ENCODE data around the gene M1AP.

M1AP gene

DNA sequence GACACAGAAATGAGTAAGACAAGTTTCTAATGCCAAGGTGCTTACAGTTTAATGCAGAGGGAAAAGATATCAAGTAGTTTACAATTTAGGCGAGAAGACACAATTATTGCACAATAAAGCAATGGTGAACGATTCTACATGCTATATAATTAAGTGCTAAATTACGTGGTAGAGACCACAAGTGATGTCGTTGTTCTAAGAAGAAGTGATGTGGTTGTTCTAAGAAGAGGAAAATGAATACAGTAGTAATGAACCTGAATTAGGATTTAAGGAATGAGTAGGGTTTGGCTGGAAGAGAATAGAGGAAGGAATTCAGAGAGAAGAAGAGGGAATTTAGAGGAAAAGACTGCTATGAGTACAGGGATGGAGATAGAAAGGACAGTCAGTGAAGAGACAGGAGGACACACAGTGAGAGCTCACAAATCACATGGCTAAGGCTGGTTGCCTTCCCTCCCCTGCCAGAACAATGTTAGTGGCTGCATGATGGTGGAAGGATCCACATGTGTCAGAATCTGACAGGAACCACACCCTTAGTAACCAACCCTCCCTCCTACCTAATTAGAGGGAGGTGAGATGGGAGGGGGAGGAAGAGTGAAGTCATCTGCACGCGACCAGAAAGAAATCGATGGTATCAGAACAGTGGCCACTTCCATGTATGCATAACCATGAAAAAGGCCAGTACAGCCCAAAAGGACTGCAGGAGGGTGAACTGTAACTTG lies 44.7 kb downstream of the M1AP start:
- DNase-seq (ENCODE audit: insufficient read length, low spot score) (no peak), FAIRE-seq (no peak)
- TF ChIP-seq PAX5 (IDR thresholded peaks at IDR 0.05; ENCODE audit: insufficient read depth, low read length, severe bottlenecking) (no peak), POLR2AphosphoS5 (IDR thresholded peaks at IDR 0.05; ENCODE audit: low read depth, low read length) (no peak), POU2F2 (IDR thresholded peaks at IDR 0.05; ENCODE audit: low read depth, low read length) (no peak), SPI1 (IDR thresholded peaks at IDR 0.05; ENCODE audit: low read depth, low read length) (no peak), TAF1 (IDR thresholded peaks at IDR 0.05; ENCODE audit: low read depth, low read length) (no peak), POLR2A (IDR thresholded peaks at IDR 0.05; ENCODE audit: low read depth, low read length) (no peak)

DNA sequence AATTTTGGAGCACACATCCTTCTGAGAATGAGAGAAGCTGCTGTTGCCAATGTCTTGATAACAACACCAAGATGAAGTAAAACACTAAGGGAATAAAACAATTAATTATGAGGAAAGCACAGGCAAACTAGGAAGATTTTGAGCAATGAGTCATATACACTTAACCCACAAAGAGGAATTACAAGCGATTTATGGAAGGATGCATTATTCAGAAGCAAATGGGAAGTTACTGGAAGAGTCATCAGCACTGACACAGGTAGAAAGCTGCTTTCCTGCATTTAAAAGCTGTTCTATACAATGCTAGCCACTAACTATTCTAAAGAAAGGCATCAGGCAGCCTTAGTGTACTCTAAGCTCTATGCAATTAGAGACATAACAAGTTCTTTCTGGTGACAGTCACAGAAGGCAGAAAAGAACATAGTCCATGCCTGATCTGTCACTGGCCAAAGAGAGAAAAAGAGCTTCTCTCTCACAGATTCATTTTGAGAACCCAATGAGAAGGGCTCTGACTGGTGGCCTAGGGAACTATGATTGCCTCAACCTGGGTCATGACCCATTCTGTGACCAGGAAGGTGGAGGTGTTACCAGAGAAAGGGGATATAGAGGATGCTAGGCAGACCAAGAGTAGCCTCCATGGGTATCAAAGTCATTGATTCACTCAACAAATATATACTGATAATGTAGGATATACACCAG lies 45.4 kb downstream of the M1AP start:
- DNase-seq (ENCODE audit: insufficient read length, low spot score) (no peak), FAIRE-seq (no peak)
- no peak for TF ChIP-seq POLR2AphosphoS5 (IDR thresholded peaks at IDR 0.05; ENCODE audit: low read depth, low read length)
- TF ChIP-seq POLR2A (IDR thresholded peaks at IDR 0.05; ENCODE audit: low read depth, low read length): no peak
- TF ChIP-seq TAF1 (IDR thresholded peaks at IDR 0.05; ENCODE audit: low read depth, low read length): no peak
- TF ChIP-seq POU2F2 (IDR thresholded peaks at IDR 0.05; ENCODE audit: low read depth, low read length): no peak
- no peak for TF ChIP-seq PAX5 (IDR thresholded peaks at IDR 0.05; ENCODE audit: insufficient read depth, low read length, severe bottlenecking)
- TF ChIP-seq SPI1 (IDR thresholded peaks at IDR 0.05; ENCODE audit: low read depth, low read length): no peak

DNA sequence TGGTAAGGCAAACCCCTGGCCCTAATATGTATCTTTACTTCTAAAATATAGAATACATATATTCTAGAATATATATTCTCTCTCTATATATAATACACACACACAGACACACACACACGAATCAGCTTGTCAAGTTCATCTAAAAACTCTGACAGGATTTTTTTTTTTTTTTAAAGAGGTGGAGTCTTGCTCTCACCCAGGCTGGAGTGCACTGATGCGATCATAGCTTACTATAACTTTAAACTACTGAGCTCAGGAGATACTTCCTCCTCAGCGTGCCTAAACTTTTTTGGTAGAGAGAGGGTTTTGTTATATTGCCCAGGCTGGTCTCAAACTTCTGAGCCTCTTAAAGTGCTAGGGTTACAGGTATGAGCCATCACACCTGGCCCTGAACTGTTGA lies 48.5 kb downstream of the M1AP start:
- TF ChIP-seq POLR2A (IDR thresholded peaks at IDR 0.05; ENCODE audit: low read depth, low read length): no peak
- TF ChIP-seq POU2F2 (IDR thresholded peaks at IDR 0.05; ENCODE audit: low read depth, low read length): no peak
- no peak for FAIRE-seq

DNA sequence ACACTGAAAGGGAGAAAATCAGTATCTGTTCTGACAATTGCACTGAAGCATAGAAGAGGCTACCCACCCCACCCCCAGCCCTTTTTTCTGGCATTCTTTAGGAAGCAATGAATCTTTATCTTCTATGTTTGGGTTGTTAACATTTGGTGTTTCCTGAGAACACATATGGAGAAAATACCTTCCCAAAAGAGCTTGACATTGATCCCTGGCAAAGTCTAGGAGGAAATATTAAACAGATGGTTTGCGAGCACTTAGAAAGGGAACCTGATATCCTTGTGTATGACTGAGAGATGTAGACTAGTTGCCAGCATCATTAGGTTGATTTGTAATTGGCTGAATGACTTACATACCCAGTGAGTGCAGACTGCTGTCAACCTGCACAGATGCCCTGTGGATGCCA lies 50.7 kb downstream of the M1AP start:
- DNase-seq (ENCODE audit: insufficient read length, low spot score): no peak
- no peak for FAIRE-seq
- TF ChIP-seq TAF1 (IDR thresholded peaks at IDR 0.05; ENCODE audit: low read depth, low read length): no peak
- TF ChIP-seq POLR2AphosphoS5 (IDR thresholded peaks at IDR 0.05; ENCODE audit: low read depth, low read length): no peak
- TF ChIP-seq POU2F2 (IDR thresholded peaks at IDR 0.05; ENCODE audit: low read depth, low read length): no peak
- TF ChIP-seq SPI1 (IDR thresholded peaks at IDR 0.05; ENCODE audit: low read depth, low read length): no peak
- TF ChIP-seq POLR2A (IDR thresholded peaks at IDR 0.05; ENCODE audit: low read depth, low read length): no peak
- no peak for TF ChIP-seq PAX5 (IDR thresholded peaks at IDR 0.05; ENCODE audit: insufficient read depth, low read length, severe bottlenecking)

More for the DNA sequence above, 48.5 kb downstream of the M1AP start:
- no peak for DNase-seq (ENCODE audit: insufficient read length, low spot score)

DNA sequence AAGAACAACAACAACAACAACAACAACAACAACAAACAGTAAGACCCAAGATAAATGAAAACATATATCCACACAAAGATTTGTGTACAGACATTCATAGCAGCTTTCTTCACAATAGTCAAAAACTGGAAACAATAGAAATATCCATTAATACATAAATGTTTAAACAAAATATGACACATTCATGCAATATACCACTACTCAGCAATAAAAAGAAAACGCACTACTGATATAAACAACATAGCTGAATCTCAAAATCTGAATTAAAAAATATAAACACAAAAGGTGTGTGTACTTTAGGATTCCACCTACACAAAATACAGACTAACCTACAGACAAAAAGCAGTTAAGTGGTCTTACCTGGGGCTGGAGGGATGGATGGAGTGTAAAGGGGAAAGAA lies 51.5 kb downstream of the M1AP start:
- DNase-seq (ENCODE audit: insufficient read length, low spot score) (no peak), FAIRE-seq (no peak)
- TF ChIP-seq TAF1 (IDR thresholded peaks at IDR 0.05; ENCODE audit: low read depth, low read length) (no peak), POLR2A (IDR thresholded peaks at IDR 0.05; ENCODE audit: low read depth, low read length) (no peak), POU2F2 (IDR thresholded peaks at IDR 0.05; ENCODE audit: low read depth, low read length) (no peak), SPI1 (IDR thresholded peaks at IDR 0.05; ENCODE audit: low read depth, low read length) (no peak), POLR2AphosphoS5 (IDR thresholded peaks at IDR 0.05; ENCODE audit: low read depth, low read length) (no peak), PAX5 (IDR thresholded peaks at IDR 0.05; ENCODE audit: insufficient read depth, low read length, severe bottlenecking) (no peak)

DNA sequence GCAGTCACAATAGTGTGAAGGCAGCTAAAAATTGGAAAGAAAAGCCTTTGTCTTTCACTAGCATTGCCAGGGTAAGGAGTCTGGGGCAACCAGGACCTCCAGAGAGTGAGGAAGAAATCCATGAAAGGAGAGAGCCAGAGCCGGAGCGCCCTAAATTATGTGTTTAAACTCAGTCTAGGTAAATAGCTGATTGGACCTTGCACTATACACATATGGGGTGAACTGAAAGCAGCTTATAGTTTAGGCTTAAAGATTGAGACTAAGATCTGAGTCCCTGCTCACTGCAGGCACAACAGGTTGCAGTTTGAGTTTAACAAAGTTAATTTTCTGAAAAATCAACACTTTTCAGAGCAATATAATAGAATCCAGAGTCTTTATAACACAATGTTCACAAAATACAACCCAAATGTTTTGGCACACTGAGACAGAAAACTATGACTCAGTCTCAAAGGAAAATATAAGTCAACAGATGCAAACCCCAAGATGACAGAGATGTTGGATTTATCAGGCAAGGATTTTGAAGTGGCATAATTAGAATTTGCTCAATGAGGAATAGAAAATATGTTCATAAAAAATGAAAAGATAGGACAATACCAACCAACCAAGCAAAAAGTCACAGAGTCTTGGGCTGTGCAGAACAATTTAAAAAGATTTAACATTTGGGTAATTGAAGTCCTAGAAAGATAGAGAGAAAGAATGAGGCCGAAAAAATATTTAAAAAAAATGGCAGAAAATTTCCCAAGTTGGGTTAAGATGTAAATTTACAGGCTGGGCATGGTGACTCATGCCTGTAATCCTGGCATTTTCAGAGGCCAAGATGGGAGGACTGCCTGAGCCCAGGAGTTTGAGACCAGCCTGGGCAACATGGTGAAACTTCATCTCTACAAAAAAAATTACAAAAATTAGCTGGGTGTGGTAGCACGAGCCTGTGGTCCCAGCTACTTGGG lies 54.0 kb downstream of the M1AP start:
- FAIRE-seq (no peak), DNase-seq (ENCODE audit: insufficient read length, low spot score) (no peak)
- TF ChIP-seq POLR2AphosphoS5 (IDR thresholded peaks at IDR 0.05; ENCODE audit: low read depth, low read length) (no peak), SPI1 (IDR thresholded peaks at IDR 0.05; ENCODE audit: low read depth, low read length) (no peak), POU2F2 (IDR thresholded peaks at IDR 0.05; ENCODE audit: low read depth, low read length) (no peak)

DNA sequence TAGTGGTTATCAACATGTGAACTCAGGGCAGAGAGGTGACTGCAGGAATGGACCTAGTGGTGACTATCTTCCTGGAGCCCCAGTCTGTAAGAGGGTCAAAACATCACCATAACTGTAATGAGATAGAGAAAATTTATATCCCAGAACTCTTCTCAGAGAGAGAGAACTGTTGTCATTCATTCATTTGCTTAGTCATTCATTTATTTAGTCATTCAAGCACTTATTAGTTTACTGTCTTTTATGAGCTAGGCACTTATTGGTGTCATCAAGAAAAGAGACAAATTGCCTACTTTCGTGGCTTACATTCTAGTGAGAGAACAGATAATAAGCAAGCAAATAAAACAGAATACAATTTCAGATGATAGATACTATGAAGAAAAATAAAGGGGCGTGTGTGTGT lies 59.5 kb downstream of the M1AP start:
- TF ChIP-seq POLR2A (IDR thresholded peaks at IDR 0.05; ENCODE audit: low read depth, low read length): no peak
- TF ChIP-seq POU2F2 (IDR thresholded peaks at IDR 0.05; ENCODE audit: low read depth, low read length): no peak
- no peak for TF ChIP-seq PAX5 (IDR thresholded peaks at IDR 0.05; ENCODE audit: insufficient read depth, low read length, severe bottlenecking)
- no peak for TF ChIP-seq TAF1 (IDR thresholded peaks at IDR 0.05; ENCODE audit: low read depth, low read length)
- DNase-seq (ENCODE audit: insufficient read length, low spot score): no peak
- no peak for FAIRE-seq

DNA sequence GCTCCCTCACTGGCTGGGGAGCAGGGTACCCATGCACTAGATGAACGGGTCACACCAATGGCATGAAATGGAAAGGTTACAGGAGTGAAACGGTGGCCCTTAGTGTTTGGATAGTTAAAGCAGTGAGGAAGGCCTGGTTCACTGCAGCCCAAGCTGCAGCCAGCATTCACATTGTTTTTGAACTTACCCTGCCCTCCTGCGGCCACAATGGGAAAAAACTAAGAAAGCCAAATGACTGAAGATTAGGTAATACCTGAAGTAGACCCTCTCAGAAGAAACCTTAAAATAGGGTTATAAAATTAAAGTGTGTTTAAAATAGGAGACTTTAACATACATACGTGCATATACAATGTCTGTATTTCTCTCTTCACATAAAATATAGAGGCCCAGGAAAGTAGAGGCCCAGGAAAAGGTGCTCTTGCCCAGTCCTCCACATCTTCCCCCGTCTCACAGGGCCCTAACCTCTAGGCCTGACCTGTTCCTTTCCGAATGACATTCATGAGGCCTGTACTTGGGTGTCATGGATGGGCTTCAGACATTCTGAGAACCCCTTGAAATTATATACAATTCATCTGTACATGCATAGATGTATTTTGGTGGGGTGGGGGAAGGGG lies 60.4 kb downstream of the M1AP start:
- TF ChIP-seq PAX5 (IDR thresholded peaks at IDR 0.05; ENCODE audit: insufficient read depth, low read length, severe bottlenecking): no peak
- TF ChIP-seq POLR2A (IDR thresholded peaks at IDR 0.05; ENCODE audit: low read depth, low read length): no peak
- TF ChIP-seq TAF1 (IDR thresholded peaks at IDR 0.05; ENCODE audit: low read depth, low read length): no peak
- peak; percentile 12; the same call in 1 of the 2 replicates for TF ChIP-seq SPI1 (IDR thresholded peaks at IDR 0.05; ENCODE audit: low read depth, low read length)
- no peak for TF ChIP-seq POLR2AphosphoS5 (IDR thresholded peaks at IDR 0.05; ENCODE audit: low read depth, low read length)
- no peak for TF ChIP-seq POU2F2 (IDR thresholded peaks at IDR 0.05; ENCODE audit: low read depth, low read length)
- DNase-seq (ENCODE audit: insufficient read length, low spot score): no peak
- peak; percentile 90 for FAIRE-seq

Measured in GM12891 (cell line).